Dendritic cell treated with granulocyte-macrophage colony-stimulating factor and Interleukin-4, amounts not matched to agents 40 ng/mL and 50 ng/mL, for 4 days (primary cell): ENCODE results near the gene HMOX1.

Experiments
- H3K27ac Mint-ChIP-seq: one replicate; pipeline ENCODE4 v1.8.0; 2022; ENCODE audit warnings: mild to moderate bottlenecking, mixed read lengths
- H3K27me3 Mint-ChIP-seq: one replicate; pipeline ENCODE4 v1.8.0; 2022; ENCODE audit warnings: mild to moderate bottlenecking, mixed read lengths
- H3K36me3 Mint-ChIP-seq: one replicate; pipeline ENCODE4 v1.8.0; 2022; ENCODE audit warnings: low read depth, mixed read lengths
- H3K4me1 Mint-ChIP-seq: one replicate; pipeline ENCODE4 v1.8.0; 2022; ENCODE audit warnings: low read depth, mixed read lengths
- H3K4me3 Mint-ChIP-seq: one replicate; pipeline ENCODE4 v1.8.0; 2022; ENCODE audit warnings: mild to moderate bottlenecking, moderate library complexity, mixed read lengths
- H3K9me3 Mint-ChIP-seq: one replicate; pipeline ENCODE4 v1.8.0; 2022; ENCODE audit warnings: mixed read lengths
- intact Hi-C: fragments of 100-400 bp; cut with micrococcal nuclease; formaldehyde crosslinking; loops from one replicate; pipeline ENCODE4 v1.15.0; 2022

Gene HMOX1

DNA sequence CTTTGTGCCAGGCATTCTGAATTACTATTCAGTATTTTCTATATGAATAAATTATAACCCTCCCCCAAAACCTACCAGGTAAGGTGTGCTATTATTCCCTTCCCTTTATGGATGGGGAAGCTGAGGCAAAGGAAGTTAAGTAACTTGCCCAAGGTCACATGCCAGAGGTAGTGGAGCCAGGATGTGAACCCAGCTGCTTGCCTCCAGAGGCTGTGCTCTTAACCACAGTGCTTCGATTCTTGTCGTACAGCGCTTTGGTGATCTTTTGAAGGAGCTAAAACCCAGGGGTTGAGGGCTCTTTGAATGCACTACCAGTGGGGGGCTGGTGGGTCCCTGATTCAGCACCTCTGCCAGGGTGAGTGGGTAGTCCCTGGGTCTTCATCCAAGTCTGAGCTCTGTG is 37.8 kb downstream of the HMOX1 start:
- H3K36me3 Mint-ChIP-seq: peaks cover 94% of the 10 kb centered on the region
- H3K4me3 Mint-ChIP-seq: no peak overlapping the region
- no peaks in the 10 kb centered on the region for H3K27me3 Mint-ChIP-seq
- H3K4me1 Mint-ChIP-seq: peaks cover 13% of the 10 kb centered on the region
- H3K27ac Mint-ChIP-seq: no peak overlapping the region
- intact Hi-C loops: no loop called here
- no peaks in the 10 kb centered on the region for H3K9me3 Mint-ChIP-seq

DNA sequence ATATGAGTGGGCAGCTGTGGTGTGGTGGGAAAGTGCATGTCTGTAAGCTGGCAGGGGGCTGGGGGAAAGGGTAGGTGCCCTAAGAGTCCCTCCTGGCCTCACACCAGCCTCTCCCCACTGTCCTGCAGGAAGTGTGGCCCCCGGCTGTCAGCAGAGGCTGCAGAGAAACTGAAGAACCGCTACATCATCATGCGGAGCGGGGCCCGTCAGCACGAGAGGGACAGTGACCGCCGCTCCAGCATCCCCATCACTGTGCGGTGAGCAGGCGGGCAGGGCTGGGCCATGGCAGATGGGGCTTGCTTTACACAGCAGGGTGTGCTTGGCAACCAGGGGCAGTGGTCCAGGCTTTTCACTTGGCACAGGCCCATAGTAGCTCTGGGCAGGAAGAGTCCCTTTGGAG is 38.9 kb downstream of the HMOX1 start:
- H3K27me3 Mint-ChIP-seq: no peaks in the 10 kb centered on the region
- H3K4me1 Mint-ChIP-seq: peaks cover 13% of the 10 kb centered on the region
- H3K27ac Mint-ChIP-seq: no peak overlapping the region
- intact Hi-C loops: no loop called here
- H3K4me3 Mint-ChIP-seq: no peak overlapping the region
- H3K36me3 Mint-ChIP-seq: peaks cover 94% of the 10 kb centered on the region
- no peaks in the 10 kb centered on the region for H3K9me3 Mint-ChIP-seq

DNA sequence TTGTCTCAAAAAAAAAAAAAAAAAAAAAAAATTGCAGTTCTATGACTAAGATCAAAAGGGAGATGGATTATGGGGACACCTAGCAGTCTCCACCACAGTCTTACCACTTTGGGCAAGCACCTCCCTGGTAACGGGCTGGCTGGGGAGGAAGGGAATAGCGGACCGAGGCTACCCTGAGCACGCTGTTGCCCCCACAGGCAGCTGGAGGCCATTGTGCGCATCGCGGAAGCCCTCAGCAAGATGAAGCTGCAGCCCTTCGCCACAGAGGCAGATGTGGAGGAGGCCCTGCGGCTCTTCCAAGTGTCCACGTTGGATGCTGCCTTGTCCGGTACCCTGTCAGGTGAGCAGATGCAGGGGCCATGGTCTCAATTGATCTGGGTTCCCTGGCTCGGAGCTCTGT is 40.2 kb downstream of the HMOX1 start:
- Mint-ChIP-seq H3K9me3 (no peaks in the 10 kb centered on the region), H3K27ac (no peak overlapping the region), H3K36me3 (peaks cover 94% of the 10 kb centered on the region), H3K4me1 (peaks cover 13% of the 10 kb centered on the region), H3K27me3 (no peaks in the 10 kb centered on the region), H3K4me3 (no peak overlapping the region)
- intact Hi-C loops: no loop called here

DNA sequence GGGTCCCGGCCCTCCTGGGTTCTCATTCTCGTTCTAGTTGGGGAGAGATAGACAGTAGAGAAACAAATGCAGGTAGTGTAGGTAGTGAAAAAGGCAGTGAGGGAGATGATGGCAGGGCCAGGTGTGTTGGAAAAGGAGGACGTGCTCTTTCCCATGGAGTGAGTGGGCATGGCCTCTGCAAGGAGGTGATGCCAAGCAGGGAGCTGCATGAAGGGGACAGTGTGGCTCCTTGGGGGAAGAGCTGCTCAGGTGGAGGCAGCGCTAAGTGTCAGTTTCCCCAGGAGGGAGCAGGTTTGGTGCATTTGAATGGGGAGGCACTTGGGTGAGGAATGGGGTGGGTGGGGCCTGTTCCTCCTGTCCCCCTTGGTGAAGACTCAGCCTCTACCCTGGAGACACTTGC is 41.2 kb downstream of the HMOX1 start:
- peaks cover 93% of the 10 kb centered on the region for H3K36me3 Mint-ChIP-seq

DNA sequence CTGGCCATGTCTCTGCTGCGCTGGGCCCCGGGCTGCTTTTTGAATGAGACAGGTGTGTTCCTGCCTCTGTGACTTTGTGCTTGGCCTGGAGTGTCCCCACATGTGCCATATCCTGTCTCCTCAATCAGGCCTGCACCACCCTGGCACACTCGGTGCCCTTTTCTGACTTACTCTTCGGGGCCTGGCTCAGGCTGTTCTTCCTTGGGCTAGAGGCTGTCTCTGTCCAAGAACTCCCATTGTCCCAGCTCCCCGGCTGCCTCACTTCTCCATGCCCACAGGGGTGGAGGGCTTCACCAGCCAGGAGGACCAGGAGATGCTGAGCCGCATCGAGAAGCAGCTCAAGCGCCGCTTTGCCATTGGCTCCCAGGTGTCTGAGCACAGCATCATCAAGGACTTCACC is 42.0 kb downstream of the HMOX1 start:
- Mint-ChIP-seq H3K36me3 (peaks cover 90% of the 10 kb centered on the region), H3K27me3 (no peaks in the 10 kb centered on the region), H3K9me3 (no peaks in the 10 kb centered on the region), H3K4me3 (no peak overlapping the region), H3K4me1 (peaks cover under 1% of the 10 kb centered on the region), H3K27ac (no peak overlapping the region)
- intact Hi-C loops: no loop called here

More for the DNA sequence above, 41.2 kb downstream of the HMOX1 start:
- no peaks in the 10 kb centered on the region for H3K27me3 Mint-ChIP-seq
- H3K4me3 Mint-ChIP-seq: no peak overlapping the region
- H3K9me3 Mint-ChIP-seq: no peaks in the 10 kb centered on the region
- H3K4me1 Mint-ChIP-seq: peaks cover 5% of the 10 kb centered on the region
- intact Hi-C loops: no loop called here
- H3K27ac Mint-ChIP-seq: no peak overlapping the region

DNA sequence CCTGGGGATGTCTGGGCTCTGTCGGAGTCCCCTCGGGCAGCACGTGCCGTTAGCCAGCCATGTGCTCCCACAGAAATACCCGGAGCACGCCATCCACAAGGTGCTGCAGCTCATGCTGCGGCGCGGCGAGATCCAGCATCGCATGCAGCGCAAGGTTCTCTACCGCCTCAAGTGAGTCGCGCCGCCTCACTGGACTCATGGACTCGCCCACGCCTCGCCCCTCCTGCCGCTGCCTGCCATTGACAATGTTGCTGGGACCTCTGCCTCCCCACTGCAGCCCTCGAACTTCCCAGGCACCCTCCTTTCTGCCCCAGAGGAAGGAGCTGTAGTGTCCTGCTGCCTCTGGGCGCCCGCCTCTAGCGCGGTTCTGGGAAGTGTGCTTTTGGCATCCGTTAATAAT is 43.2 kb downstream of the HMOX1 start:
- Mint-ChIP-seq H3K27me3 (no peaks in the 10 kb centered on the region), H3K4me1 (no peaks in the 10 kb centered on the region), H3K4me3 (no peak overlapping the region), H3K9me3 (no peaks in the 10 kb centered on the region), H3K36me3 (peaks cover 86% of the 10 kb centered on the region), H3K27ac (no peak overlapping the region)
- intact Hi-C loops: no loop called here

DNA sequence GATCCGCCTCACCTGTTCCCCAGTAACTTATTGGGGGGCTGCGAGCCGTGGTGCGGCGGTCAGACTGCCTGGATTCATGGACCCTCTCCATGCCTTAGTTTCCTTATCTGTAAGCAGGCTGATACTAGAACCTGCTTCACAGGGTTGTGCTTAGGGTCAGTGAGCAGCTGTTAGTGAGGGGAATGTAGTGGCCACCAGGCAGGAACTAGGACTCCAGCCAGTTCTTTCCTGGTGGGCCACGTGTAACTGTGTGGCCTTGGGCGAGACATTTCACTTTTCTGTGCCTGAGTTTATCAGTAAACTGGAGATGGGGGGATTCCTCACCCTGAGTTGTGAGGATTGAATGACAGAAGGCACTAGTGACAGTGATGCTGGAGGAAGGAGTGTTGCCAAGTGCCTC is 43.9 kb downstream of the HMOX1 start:
- H3K27me3 Mint-ChIP-seq: no peaks in the 10 kb centered on the region
- no peak overlapping the region for H3K4me3 Mint-ChIP-seq
- H3K36me3 Mint-ChIP-seq: peaks cover 82% of the 10 kb centered on the region
- no peaks in the 10 kb centered on the region for H3K9me3 Mint-ChIP-seq
- intact Hi-C loops: no loop called here
- H3K27ac Mint-ChIP-seq: no peak overlapping the region
- no peaks in the 10 kb centered on the region for H3K4me1 Mint-ChIP-seq

DNA sequence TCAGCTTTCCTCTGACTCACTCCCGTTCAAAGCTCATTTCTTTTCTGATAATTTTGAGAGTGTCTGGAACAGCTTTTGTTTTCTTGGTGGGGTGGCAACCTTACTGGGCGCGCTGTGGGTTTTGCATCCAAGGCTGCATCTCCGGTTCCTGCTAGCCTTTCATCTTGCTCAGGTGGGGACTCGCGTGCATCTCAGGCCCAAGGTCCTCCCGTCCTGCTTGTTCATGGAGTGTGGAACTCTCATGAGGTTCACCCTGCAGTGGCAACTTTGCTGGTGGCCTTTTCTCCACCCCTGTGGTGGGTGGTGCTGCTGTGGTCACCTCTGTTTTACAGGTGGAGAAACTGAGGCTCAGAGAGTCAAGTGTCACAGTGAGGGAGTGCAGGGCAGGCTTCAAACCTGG is 44.6 kb downstream of the HMOX1 start:
- no peaks in the 10 kb centered on the region for H3K4me1 Mint-ChIP-seq
- H3K4me3 Mint-ChIP-seq: no peak overlapping the region
- H3K27ac Mint-ChIP-seq: no peak overlapping the region
- no peaks in the 10 kb centered on the region for H3K9me3 Mint-ChIP-seq
- no peaks in the 10 kb centered on the region for H3K27me3 Mint-ChIP-seq
- H3K36me3 Mint-ChIP-seq: peaks cover 79% of the 10 kb centered on the region
- intact Hi-C loops: no loop called here

DNA sequence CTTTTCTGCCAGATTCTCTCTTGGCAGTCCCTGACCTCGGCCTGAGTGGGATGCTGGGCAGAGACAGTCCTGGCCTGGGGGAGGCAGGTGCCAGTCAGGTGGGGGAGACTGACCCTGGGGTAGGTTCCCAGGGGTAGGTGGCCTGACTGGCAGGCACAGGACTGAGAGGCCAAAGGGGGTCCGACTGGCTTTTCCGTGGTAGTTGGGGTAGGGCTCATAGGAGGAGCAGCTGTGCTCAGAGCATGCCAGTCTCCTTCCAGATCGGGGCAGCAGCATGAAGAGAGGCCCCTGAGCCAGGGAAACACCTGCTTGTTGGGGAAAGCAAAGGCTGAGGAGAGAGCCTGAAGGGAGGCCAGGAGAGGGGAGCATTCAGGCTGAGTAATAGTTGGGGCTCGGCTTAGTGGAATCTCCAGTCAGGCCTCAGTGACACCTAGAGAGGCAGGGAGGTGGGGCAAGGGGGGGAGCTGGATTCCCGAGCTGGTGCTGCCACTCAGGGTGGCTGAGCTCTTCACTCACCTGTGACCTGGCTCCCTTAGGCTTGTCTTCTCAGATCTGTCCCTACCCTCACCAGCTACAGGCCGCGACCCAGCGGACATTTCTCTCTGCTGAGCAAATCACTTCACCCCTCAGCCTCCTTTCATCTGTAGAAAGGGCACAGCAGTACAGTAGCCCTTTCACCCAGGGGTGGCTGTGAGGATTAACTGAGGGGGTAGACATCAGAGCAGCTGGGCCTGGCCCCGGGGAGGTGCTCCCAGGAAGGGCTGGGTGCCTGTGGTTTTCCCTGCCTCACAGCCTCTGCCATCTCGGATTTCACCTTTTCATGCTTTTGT is 45.3 kb downstream of the HMOX1 start:
- Mint-ChIP-seq H3K4me3 (no peak overlapping the region), H3K27ac (no peak overlapping the region), H3K9me3 (no peaks in the 10 kb centered on the region), H3K27me3 (no peaks in the 10 kb centered on the region), H3K4me1 (no peaks in the 10 kb centered on the region), H3K36me3 (peaks cover 73% of the 10 kb centered on the region)
- intact Hi-C loops: no loop called here

DNA sequence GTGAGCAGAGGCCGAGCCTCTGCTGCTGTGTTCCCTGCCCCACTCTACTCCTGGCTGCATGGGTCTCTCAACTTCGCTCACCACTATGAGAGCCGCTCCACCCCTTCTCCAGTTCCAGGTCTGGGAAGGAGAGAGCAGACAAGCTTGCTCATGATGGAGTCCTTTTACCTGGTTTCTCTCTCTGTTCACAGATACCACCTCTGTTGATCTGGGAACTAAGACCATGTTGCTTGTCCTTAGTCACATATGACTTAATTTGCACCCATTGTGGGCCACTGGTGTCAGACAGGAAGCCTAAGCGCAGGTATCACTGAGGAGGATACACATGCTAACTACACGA is 45.9 kb downstream of the HMOX1 start:
- H3K27ac Mint-ChIP-seq: no peak overlapping the region
- H3K9me3 Mint-ChIP-seq: no peaks in the 10 kb centered on the region
- H3K36me3 Mint-ChIP-seq: peaks cover 69% of the 10 kb centered on the region
- intact Hi-C loops: no loop called here
- H3K4me3 Mint-ChIP-seq: no peak overlapping the region
- H3K27me3 Mint-ChIP-seq: no peaks in the 10 kb centered on the region
- H3K4me1 Mint-ChIP-seq: no peaks in the 10 kb centered on the region

DNA sequence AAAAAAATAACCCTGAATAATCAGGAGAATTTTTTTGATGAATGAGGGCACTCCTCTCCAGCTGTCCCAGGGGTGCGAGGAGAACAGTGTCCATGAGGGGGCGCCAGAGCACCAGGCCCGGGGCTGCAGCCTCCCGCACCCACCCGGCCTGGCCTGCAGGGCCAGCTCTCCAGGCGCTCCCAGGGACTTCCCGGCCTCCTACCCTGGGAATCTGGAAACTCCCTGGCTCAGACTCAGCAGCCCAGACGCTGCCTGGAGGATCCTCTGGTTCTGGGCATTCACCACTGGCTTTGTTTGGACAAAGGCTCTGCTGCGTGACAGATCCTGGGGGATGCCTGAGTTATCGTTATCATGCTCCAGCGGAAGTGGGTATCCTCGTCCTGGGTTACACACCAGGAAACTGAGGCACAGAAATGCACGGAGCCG is 50.0 kb downstream of the HMOX1 start:
- H3K36me3 Mint-ChIP-seq: peaks cover 67% of the 10 kb centered on the region
- no peaks in the 10 kb centered on the region for H3K27me3 Mint-ChIP-seq
- H3K9me3 Mint-ChIP-seq: peaks cover 12% of the 10 kb centered on the region
- H3K27ac Mint-ChIP-seq: no peak overlapping the region
- no peak overlapping the region for H3K4me3 Mint-ChIP-seq
- no peaks in the 10 kb centered on the region for H3K4me1 Mint-ChIP-seq
- intact Hi-C loops: loop anchor here (1.0 to 2.0 kb wide), 2 partner anchors 152 to 192 kb away; no protein-coding TSS in a partner anchor

DNA sequence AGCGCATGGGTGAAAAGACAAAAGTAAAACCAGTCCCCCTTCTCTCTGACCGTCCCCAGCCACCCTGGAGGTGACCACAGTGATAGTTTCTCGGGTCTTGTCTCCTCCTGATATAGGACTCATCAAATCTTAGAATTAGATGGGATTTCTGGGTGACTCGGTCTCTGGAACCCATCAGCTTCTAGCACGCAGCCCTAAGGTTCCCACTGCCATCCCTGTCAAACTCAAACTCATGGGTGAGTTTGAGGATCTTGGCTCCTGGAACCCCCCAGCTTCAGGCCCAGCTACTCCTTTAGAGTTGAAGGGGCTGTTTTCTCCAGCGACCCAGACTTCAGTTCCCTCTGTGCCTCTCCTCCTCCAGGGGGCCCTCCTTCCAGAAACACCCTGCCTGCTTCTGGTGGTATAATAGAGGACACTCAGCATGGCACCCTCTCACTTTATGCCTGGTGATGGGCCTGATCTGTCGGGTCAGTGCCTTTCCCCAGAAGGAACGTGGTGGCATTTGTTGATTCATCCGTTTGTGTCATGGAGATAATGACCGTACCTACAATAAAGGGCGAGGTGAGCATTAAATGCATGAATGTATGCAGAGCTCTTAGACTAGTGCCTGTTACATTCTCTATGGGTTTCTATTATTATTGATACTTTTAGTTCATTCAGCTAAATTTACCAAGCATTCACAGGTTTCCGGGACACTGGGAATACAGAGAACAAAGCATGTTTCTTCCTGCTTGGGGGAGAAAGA is 50.8 kb downstream of the HMOX1 start:
- Mint-ChIP-seq H3K27ac (no peak overlapping the region), H3K27me3 (no peaks in the 10 kb centered on the region), H3K36me3 (peaks cover 65% of the 10 kb centered on the region), H3K4me1 (no peaks in the 10 kb centered on the region), H3K9me3 (peaks cover 12% of the 10 kb centered on the region), H3K4me3 (no peak overlapping the region)
- intact Hi-C loops: loop anchor here (2.0 kb wide), 1 partner anchor 151 kb away; no protein-coding TSS in a partner anchor

DNA sequence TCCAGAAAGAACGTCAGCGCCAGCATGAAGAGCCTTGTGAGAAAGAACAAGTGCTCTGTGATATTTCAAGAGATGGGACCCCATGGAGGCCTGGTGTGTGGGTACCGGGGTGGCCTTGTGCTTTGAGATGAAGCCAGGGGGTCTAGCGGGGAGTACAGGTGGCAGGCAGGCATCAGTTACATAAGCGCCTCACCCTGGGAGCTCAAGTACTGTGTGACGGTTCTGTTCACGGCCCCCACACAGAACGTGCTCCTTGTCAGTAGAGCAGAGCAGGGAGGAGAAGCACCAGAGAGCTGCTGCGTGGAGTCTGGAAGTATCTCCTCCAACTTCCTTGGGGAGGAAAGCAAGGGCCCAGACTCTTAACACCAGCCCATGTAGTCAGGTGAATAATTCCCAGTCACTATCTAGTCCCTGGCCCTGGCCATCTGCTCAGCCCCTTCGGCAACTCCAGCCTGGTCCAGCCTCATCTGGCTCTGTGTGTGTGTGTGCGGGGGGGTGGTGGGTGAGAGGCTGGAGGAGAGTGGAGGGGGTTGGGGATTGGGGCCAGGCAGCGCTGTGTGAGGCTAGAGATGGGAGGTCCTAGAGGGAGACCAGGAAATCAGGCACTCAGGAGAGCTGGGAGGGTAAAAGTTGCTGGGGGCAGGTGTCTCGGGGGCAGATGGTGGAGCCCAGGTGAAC is 51.5 kb downstream of the HMOX1 start:
- peaks cover 63% of the 10 kb centered on the region for H3K36me3 Mint-ChIP-seq
- H3K27me3 Mint-ChIP-seq: no peaks in the 10 kb centered on the region
- H3K9me3 Mint-ChIP-seq: peaks cover 12% of the 10 kb centered on the region
- H3K27ac Mint-ChIP-seq: no peak overlapping the region
- no peaks in the 10 kb centered on the region for H3K4me1 Mint-ChIP-seq
- H3K4me3 Mint-ChIP-seq: no peak overlapping the region
- intact Hi-C loops: no loop called here

DNA sequence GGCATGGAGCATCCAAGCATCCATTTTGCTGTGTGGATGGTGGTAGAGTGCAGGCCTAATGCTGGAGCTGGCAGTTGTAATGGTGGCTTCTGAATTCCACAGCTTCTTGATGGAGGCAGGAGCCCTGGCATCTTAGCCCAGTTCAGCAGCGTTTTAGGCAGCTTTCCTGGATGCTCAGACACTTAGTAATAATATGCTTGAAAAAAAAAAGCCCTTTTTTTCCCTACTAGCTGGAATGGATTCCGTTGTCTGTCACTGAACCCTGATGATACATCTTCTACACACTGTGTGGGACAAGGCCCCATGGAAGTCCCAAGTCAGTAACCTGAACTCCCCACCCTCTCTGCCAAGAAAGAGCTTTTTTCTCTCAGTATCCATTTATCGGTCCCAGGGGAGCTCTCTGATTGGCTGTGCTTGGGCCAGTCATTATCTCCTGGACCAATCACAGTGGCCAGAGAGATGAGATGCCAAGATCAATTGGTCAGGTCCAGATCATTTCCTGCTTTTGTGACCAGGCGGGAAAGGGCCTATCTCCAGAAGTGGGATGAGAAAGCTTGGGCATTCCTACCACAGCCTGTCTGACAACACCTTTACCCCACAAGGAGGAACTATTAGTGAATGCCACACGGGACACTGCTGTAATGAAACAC is 53.3 kb downstream of the HMOX1 start:
- H3K36me3 Mint-ChIP-seq: peaks cover 71% of the 10 kb centered on the region
- H3K9me3 Mint-ChIP-seq: peaks cover 24% of the 10 kb centered on the region
- H3K27ac Mint-ChIP-seq: no peak overlapping the region
- no peak overlapping the region for H3K4me3 Mint-ChIP-seq
- peaks cover 1% of the 10 kb centered on the region for H3K4me1 Mint-ChIP-seq
- intact Hi-C loops: no loop called here
- H3K27me3 Mint-ChIP-seq: no peaks in the 10 kb centered on the region
